ENCODE data around the gene HTT.

Gene HTT

DNA sequence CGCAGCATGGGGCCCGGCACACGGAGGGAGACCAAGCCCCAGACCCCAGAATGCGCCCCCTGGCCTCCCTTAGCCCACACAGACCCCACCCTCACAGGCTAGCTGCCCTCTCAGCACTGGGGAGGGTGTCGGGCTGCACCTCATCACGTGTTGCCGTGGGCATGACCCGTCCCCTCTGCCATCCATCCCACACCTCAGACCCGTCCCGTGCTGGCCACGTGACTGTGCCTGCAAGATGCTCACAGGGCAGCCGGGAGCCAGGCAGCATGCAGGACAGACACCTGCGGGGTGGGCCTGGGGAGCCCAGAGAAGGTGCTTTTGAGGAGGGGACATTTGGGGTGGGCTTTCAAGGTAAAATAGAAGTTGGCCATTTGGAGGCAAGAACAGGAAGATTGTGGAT lies 179.3 kb downstream of the HTT start:
- DNase-seq: no peak

DNA sequence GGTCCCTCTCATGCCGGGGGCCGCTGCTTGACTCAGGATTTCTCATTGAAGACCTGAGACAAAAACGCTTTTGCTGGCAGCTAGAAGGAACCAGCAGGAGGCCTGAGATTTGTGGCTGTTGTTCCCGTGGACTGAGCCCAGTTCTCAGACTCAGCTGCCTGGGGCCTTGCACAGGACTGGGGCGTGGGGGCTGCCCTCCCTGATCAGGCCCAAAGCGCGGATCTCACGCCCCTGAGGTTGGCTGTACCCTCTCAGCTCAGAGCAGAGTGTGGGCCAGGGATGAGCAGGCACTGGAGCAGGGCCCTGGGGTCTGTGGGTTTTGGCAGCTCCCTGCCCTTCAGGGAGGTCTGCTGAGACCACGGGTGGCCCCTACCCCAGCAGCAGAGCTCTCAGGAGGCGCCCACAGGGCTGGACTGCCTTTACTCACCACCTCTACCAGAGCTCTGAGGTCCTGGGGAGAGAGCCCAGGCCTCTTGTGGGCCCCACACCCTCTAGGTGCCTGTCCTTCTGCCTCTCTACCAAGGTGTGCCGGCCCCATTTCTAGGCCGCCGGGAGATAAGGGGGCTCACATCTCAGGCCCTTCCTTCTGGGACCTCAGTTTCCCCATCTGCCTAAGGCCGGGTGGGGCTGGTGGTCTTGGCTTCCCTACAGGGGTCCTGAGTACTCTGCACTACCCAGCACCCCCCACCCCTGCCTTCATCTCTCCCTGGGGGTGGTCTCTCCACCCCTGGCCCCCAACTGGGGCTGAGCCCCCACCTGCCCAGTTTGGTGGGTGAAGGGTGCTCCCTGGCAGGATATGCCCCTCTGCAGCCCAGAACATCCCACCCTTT lies 180.0 kb downstream of the HTT start:
- no peak for DNase-seq

- DNase-seq: no peak
These were observed 181.2 kb downstream of the HTT start for GRCh38 chr4:3255611-3256186.

DNA sequence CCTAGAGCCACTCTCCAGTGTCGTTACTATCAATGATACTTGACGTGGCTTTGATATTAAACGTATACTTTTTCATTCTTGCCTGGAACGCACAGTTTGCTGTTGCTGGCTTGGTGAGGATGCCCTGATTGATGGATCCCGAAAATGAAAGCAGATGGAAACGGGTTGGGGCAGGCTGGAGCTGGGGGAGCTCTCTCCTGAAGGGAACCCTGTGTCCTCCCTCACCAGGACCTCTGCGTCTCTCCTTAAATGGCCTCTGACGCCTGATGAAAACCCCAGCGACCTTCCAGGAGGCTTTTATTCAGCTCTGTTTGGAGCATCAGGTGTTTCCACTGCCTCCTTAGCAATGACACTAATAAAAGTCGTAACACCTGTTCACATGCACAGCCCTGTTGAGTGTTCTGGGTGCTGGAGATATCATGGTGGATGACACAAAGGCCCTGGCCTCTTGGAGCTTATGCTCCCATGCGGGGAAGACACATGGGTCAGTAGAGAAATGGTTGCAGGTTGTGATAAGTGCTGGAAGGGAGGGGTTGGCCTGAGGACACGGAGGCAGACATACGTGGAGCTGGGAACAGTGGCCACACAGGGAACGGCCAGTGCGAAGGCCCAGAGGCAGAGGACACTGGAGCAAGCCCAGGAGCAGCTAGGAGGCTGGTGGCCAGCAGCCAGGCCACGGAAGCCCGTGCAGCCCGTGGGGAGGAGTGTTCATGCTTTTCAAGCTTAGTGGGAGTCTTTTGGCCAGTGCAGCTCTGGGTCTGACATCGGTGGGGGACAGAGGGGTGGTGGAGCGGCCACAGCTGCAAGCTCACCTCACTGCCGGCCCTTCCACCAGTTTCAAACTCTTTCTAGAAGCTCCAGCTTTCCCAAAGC lies 182.0 kb downstream of the HTT start:
- DNase-seq: no peak

DNA sequence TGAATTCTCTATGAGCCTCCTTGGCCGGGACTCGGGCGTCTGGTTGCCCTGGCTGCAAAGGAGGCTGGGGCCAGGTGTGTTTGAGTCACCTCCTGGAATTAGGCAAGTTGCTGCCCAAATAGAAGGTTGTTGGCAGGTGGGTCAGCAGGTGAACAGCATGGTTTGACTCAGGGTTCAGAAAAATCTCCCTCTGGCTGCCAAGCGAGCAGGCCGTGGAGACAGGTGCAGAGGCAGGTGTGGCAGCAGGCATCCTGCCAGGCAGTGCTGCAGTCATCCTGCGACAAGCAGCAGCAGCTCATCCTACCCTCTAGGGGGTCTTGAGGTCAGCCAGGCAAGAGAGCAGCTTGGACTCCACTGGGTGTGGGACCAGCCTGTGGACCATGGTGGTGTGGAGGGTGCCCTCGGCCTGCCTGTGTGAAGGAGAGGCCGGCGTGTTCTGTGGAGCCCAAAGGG lies 182.6 kb downstream of the HTT start:
- DNase-seq: no peak

- no peak for DNase-seq
These were observed 183.3 kb downstream of the HTT start for GRCh38 chr4:3257556-3258482.

DNA sequence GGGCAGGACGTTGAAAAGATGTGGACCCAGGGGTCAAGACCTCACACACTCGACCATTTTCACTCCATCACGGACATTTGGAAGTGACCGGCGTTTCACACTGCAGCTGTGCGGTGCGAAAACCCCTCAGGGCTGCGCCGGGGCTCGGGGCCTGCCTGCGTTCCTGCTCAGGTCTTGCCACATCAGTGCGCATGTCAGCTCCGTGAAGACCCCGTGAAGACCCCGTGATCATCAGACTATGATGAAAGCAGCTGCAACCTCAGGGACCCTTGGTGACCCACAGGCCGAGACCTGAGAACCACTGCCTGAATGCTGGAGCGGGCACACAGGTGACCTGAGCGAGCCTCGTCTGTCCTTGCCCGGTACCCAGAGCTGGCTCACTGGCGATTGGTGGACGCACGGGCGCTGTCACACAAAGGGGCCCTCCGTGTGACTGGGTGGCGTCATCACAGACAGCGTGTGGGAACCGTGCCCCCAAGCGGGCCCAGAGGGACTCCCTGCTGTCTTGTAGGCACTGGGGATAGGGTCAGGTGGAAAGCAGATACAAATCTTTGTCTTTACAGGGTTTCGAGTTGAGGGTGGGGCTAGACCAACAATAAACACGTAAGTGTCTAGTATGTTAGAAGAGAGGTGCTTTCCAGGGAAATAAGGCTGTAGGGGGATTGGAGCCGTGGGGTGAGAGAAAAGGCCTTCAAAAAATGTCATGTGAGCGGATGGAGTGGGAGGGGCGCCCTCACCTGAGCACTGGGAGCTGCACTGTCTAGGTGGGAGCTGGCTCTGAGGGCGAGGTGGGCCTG lies 187.1 kb downstream of the HTT start:
- DNase-seq: no peak

DNA sequence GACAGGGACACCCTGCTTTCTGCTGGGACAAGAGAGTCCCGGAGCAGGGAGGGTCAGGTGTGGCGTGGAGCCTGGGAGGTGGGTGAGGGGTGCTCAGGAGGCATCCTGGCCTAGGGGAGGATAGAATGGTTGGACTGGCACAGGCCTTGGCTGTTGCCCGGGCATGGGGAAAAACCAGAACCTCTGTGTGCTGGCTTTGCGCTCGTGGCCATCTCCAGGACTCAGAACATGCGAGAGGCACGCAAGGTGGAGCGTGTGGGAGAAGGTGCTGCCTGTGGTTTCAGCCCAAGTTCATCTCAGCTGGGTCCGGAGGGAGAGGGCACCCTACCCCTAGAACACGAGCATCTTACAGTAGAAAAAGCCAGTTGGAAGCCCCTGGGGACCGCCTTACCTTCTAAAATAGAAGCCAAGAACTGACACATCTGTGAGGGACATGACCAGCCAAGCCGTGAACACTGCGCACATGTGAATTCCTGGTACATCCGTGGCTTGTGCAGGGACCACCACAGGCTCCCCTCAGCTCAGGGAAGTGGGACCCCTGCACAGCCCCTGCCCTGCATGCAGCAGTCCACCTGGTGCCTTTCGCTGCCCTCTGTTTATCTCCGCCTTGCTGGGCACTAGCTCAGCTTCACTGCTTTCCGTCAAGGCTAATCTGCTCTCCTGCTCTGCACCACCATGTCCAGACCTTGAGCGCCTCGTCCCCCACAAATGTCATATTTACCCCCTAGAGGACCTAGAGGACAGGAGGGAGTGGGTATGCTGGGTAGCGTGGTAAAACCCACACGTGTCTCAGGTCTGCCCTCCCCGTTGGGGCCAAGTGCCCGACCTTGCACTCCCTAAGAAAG lies 187.9 kb downstream of the HTT start:
- no peak for DNase-seq

DNA sequence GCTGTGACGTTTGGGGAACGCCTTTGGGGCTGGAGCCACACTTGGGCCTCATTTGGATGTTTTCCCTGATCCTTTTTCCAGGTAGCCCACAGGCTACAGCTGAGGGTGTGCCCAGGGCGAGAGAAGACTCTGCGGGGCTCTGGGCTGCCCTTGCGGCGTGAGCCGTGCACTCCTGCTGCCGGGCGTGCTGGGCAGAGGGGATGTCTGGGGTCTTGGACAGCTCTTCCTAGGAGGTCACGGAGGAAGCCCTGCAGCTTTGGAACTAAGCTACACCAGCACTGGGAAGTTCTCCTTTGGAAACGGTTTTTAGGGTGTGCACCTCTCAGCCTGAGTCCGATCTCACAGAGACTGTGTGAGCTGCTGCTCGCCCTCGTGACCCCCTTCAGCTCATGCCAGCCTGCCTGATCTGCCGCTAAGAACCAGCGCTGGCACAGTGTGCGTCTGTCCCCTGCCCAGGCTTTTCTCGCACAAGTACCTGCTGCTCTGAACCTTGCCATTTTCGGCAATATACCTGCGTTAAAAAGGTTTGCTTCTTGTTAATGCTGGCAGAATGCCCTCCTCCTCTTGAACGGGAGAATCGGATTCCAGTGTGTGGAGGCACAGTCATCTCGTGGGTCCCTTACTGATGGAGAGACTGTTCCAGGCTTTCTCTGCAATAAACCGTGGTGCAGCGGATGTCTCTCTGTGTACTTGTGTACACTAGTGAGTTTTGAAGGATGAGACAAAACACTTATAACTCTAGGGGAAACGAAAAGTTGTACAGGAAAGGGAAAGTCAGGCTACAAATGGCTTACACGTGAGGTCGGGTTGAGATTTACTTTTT lies 188.8 kb downstream of the HTT start:
- no peak for DNase-seq

DNA sequence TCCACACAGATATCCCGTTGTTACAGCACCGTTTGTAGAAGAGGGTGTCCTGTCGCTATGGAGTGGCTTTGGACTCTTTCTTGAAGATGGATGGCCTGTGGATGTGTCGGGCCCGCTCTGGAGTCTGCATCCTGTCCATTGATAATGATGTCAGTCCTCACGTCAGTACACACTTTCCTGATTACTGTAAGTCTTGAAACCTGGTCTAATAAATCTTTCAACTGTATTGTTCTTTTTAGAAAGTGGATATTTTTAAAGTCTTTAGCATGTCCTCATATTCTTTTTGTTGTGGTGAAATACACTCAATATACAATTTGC lies 189.4 kb downstream of the HTT start:
- DNase-seq: no peak

DNA sequence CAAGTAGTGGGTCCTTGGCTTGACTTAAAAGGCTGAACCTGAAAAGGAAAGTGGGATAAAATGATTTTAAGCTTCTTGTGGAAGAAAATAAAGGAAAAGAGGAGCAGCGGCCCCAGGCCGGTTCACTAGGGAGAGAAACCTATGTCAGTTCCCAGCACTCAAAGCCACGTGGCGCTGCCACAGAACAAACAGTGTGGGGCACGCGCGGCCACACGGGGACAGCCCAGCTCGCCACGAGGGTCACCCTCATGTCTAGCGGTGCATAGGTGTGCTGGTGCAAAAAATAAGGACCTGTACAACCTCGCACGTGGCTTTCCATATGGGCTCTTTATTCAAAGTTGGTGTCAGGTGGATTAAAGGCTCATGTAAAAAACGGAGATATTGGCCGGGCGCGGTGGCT lies 191.6 kb downstream of the HTT start:
- no peak for DNase-seq

GRCh38 chr4:3267576-3268394 lies 193.3 kb downstream of the HTT start:
- DNase-seq: no peak

DNA sequence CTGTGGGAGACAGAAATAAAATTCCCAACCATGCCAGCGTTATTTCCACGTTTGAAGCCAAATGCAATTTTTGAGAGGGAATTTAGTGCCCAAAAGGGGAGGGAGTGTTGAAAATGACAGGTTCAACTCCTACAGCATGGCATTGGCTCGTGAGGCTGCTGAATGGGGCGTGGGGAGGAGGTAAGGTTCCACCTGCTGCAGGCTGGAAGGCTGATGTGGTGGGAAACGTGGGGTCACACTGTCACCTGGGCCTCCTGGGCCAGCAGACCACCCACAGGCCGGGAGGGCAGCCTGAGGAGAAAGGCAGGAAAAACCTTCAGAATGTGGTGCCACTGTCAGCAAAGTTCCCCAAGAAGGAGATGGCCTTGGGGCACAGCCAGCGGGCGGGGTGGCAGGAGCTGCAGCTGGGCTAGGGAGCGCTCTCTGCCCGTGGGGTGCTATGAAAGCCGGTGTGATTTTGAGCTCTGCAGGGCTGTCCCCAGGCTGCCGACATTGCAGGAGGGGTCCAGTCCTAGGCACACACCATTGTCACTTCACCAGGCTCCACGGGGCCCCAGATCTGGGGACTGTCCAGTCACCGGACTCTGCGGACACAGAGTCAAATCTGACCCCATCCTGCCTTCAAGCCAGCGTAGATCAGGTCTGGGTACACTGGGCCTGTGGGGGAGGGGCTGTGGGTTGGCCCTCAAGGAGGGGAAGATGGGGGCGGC lies 194.1 kb downstream of the HTT start:
- DNase-seq: no peak

GRCh38 chr4:3269105-3269927 lies 194.8 kb downstream of the HTT start:
- no peak for DNase-seq

GRCh38 chr4:3269991-3270611 lies 195.6 kb downstream of the HTT start:
- DNase-seq: no peak

- DNase-seq: no peak
These were observed 196.7 kb downstream of the HTT start for GRCh38 chr4:3271131-3271530.

- DNase-seq: no peak
These were observed 202.5 kb downstream of the HTT start for GRCh38 chr4:3276986-3277385.

All from activated effector memory CD4-positive, alpha-beta T cell treated with Interleukin-2 at 50 U/mL for 16 hours (primary cell).